ENCODE measurements around the gene TMEM205. TPM values are rescaled to one million over a fixed set of nuclear protein-coding genes. Genes with fewer than 3 reads are reported as not detected.

TMEM205 gene
- total and polyA plus RNA-seq, 2 of the 13 experiments (the other 11 are each of a cell fraction or from before 2014, with no cell fraction given): 45.5 to 98.7 TPM

GRCh38 chr19:11339254-11340098 lies 6.6 kb downstream of the TMEM205 start, which contains the start of gene RAB3D (continued):
- TF ChIP-seq, protein P1, sequence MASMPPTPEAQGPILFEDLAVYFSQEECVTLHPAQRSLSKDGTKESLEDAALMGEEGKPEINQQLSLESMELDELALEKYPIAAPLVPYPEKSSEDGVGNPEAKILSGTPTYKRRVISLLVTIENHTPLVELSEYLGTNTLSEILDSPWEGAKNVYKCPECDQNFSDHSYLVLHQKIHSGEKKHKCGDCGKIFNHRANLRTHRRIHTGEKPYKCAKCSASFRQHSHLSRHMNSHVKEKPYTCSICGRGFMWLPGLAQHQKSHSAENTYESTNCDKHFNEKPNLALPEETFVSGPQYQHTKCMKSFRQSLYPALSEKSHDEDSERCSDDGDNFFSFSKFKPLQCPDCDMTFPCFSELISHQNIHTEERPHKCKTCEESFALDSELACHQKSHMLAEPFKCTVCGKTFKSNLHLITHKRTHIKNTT (CRISPR knock-in tag; IDR thresholded peaks at IDR 0.05): no peak
- TF ChIP-seq ZNF644 (CRISPR knock-in tag; IDR thresholded peaks at IDR 0.05; ENCODE audit: low read depth): no peak
- TF ChIP-seq MAZ (IDR thresholded peaks at IDR 0.05; ENCODE audit: borderline replicate concordance, low read depth, low read length): peak; percentile 57
- TF ChIP-seq MAZ (CRISPR knock-in tag; IDR thresholded peaks at IDR 0.05; ENCODE audit: low read depth): no peak
- TF ChIP-seq AGO2 (optimal IDR thresholded peaks at IDR 0.05; ENCODE audit: low read depth, low read length): peak; percentile 18
- no peak for TF ChIP-seq ZNF7 (CRISPR knock-in tag; IDR thresholded peaks at IDR 0.05)
- TF ChIP-seq PRDM4 (CRISPR knock-in tag; IDR thresholded peaks at IDR 0.05; ENCODE audit: borderline replicate concordance): no peak
- peak; percentile 31; the same call in 1 of the 2 replicates for TF ChIP-seq UBTF (CRISPR knock-in tag; IDR thresholded peaks at IDR 0.05)
- peak; percentile 22; the same call in 1 of the 2 replicates for TF ChIP-seq ZBTB38 (CRISPR knock-in tag; IDR thresholded peaks at IDR 0.05)
- TF ChIP-seq NFKB2 (CRISPR knock-in tag; IDR thresholded peaks at IDR 0.05; ENCODE audit: borderline replicate concordance): no peak
- TF ChIP-seq ZNF770 (CRISPR knock-in tag; IDR thresholded peaks at IDR 0.05): no peak; the same call in 1 of the 2 replicates
- no peak for TF ChIP-seq NFIC (IDR thresholded peaks at IDR 0.05; ENCODE audit: low read length)
- TF ChIP-seq NR2F1 (CRISPR knock-in tag; IDR thresholded peaks at IDR 0.05): peak in 1 of 2 experiments; percentile 36; a peak in 1 of 4 replicates
- TF ChIP-seq MED1 (CRISPR knock-in tag; IDR thresholded peaks at IDR 0.05): peak; percentile 53; the same call in 1 of the 2 replicates
- TF ChIP-seq, protein P2, sequence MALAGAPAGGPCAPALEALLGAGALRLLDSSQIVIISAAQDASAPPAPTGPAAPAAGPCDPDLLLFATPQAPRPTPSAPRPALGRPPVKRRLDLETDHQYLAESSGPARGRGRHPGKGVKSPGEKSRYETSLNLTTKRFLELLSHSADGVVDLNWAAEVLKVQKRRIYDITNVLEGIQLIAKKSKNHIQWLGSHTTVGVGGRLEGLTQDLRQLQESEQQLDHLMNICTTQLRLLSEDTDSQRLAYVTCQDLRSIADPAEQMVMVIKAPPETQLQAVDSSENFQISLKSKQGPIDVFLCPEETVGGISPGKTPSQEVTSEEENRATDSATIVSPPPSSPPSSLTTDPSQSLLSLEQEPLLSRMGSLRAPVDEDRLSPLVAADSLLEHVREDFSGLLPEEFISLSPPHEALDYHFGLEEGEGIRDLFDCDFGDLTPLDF (CRISPR knock-in tag; IDR thresholded peaks at IDR 0.05): no peak
